Measurements from ENCODE around the gene RASGRF2.

RASGRF2 gene

DNA sequence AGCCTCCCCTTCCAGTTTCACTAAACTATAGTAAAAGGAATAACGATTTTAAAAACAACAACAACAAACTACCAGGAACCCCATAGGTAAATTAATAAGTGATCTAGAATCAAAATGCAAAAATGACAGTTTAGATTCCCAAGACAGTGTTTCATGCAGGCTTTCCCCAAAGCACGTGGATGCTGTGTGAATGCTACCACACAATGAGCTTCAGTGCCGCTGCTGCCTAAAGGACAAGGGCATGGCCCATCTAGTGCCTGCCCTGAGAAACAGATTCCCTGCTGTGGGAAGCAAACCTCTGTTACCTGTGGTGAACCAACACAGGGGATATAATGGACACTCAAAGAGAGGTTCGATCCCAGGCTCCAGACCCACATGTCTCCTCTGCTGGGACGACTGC, 249.2 kb downstream of the RASGRF2 start:
- no peak overlapping the region for H3K4me3 ChIP-seq (ENCODE audit: low read depth, low read length)
- peaks cover 43 to 65% of the 10 kb centered on the region in 2 experiments for H3K36me3 ChIP-seq (ENCODE audit: control insufficient read depth in 1 of 2, insufficient read depth in 2 of 2, low read length in 2 of 2)
- H2AK5ac ChIP-seq (ENCODE audit: low read length) = no peak overlapping the region

DNA sequence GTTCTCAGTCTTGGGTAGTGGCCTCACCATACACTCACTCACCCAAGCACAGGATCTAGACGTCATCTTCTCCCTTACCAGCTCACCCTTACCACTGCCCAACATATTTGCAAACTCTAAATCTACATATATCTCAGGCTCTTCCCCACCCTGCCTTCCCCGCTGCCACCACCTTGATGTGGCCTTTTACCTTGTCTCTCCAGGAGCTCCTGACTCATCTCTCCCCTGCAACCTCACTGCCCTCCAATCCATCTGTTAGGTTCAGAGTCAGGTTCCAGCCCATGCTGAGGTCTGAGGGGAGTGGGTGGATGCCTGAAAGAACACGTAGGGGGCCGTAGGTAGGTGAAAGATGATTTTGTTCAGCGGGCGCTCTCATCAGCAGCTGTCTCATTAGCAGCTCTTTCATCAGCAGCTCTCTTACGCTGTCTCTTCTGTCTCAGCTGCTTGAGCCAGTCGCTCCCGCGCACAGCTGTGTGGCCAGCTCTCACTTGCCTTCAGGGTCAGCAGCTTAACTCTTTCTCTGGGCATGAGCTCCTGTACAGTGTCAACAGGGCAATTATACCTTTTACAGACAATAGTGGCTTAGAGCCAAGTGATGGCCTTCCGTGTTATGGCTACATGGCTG, 249.8 kb downstream of the RASGRF2 start:
- H3K27me3 ChIP-seq (ENCODE audit: insufficient read depth, low read length) = no peaks in the 10 kb centered on the region

More for the DNA sequence above, 249.2 kb downstream of the RASGRF2 start:
- no peak overlapping the region for H3K18ac ChIP-seq (ENCODE audit: low read length)
- H3K23ac ChIP-seq (ENCODE audit: low read length) = no peak overlapping the region
- no peak overlapping the region for H2AFZ ChIP-seq (ENCODE audit: insufficient read depth, low read length, poor library complexity)
- H3K27ac ChIP-seq (ENCODE audit: low read depth, low read length) = no peak overlapping the region
- H3K9ac ChIP-seq (ENCODE audit: low read length) = no peak overlapping the region
- H4K12ac ChIP-seq (ENCODE audit: low read depth, low read length) = no peak overlapping the region
- peaks cover 2% of the 10 kb centered on the region for H3K9me3 ChIP-seq (ENCODE audit: insufficient read depth, low read depth, low read length)
- no peak overlapping the region for H2BK120ac ChIP-seq (ENCODE audit: insufficient read depth, low read length, poor library complexity)
- H3K27me3 ChIP-seq (ENCODE audit: insufficient read depth, low read length) = no peaks in the 10 kb centered on the region
- no peak overlapping the region for H3K4me2 ChIP-seq (ENCODE audit: low read length)
- no peak overlapping the region for H2BK12ac ChIP-seq (ENCODE audit: low read length)
- H3K79me1 ChIP-seq (ENCODE audit: low read length) = no peaks in the 10 kb centered on the region
- H3K4ac ChIP-seq (ENCODE audit: low read depth, low read length) = no peak overlapping the region
- H3K4me1 ChIP-seq (ENCODE audit: control insufficient read depth in 1 of 2, insufficient read depth in 2 of 2, low read length in 2 of 2) = peaks cover 4% of the 10 kb centered on the region in 2 experiments
- no peak overlapping the region for H2BK5ac ChIP-seq (ENCODE audit: low read depth, low read length, poor library complexity)
- no peak overlapping the region for H3K14ac ChIP-seq (ENCODE audit: low read length)
- no peak overlapping the region for H4K8ac ChIP-seq (ENCODE audit: low read depth, low read length)
- H4K91ac ChIP-seq (ENCODE audit: low read depth, low read length) = no peak overlapping the region
- DNase-seq = no peak
- WGBS (ENCODE audit: extremely low coverage, insufficient coverage, insufficient read length) = no CpG with 5 or more reads among the region's 5 CpGs
- H3K79me2 ChIP-seq (ENCODE audit: control insufficient read depth, insufficient read depth, low read length, poor library complexity) = no peaks in the 10 kb centered on the region

GRCh38 chr5:81212211-81212751, 252.1 kb downstream of the RASGRF2 start:
- Histone ChIP-seq H3K36me3 (ENCODE audit: control insufficient read depth in 1 of 2, insufficient read depth in 2 of 2, low read length in 2 of 2) (peaks cover 43 to 60% of the 10 kb centered on the region in 2 experiments), H3K23ac (ENCODE audit: low read length) (no peak overlapping the region)
- WGBS (ENCODE audit: extremely low coverage, insufficient coverage, insufficient read length) = no CpG with 5 or more reads among the region's 11 CpGs

More for the DNA sequence above, 249.8 kb downstream of the RASGRF2 start:
- H2BK5ac ChIP-seq (ENCODE audit: low read depth, low read length, poor library complexity) = no peak overlapping the region
- H3K4me2 ChIP-seq (ENCODE audit: low read length) = no peak overlapping the region
- no peaks in the 10 kb centered on the region for H3K79me1 ChIP-seq (ENCODE audit: low read length)
- no peak overlapping the region for H3K4ac ChIP-seq (ENCODE audit: low read depth, low read length)
- peaks cover 2% of the 10 kb centered on the region for H3K9me3 ChIP-seq (ENCODE audit: insufficient read depth, low read depth, low read length)
- DNase-seq = no peak
- H3K18ac ChIP-seq (ENCODE audit: low read length) = no peak overlapping the region
- no peaks in the 10 kb centered on the region for H3K79me2 ChIP-seq (ENCODE audit: control insufficient read depth, insufficient read depth, low read length, poor library complexity)
- H4K12ac ChIP-seq (ENCODE audit: low read depth, low read length) = no peak overlapping the region
- no CpG with 5 or more reads among the region's 11 CpGs for WGBS (ENCODE audit: extremely low coverage, insufficient coverage, insufficient read length)
- no peak overlapping the region for H3K23ac ChIP-seq (ENCODE audit: low read length)
- no peak overlapping the region for H3K4me3 ChIP-seq (ENCODE audit: low read depth, low read length)
- H2AK5ac ChIP-seq (ENCODE audit: low read length) = no peak overlapping the region
- H4K91ac ChIP-seq (ENCODE audit: low read depth, low read length) = no peak overlapping the region
- H4K8ac ChIP-seq (ENCODE audit: low read depth, low read length) = no peak overlapping the region
- peaks cover 48 to 69% of the 10 kb centered on the region in 2 experiments for H3K36me3 ChIP-seq (ENCODE audit: control insufficient read depth in 1 of 2, insufficient read depth in 2 of 2, low read length in 2 of 2)
- H2AFZ ChIP-seq (ENCODE audit: insufficient read depth, low read length, poor library complexity) = no peak overlapping the region
- no peak overlapping the region for H2BK120ac ChIP-seq (ENCODE audit: insufficient read depth, low read length, poor library complexity)
- H2BK12ac ChIP-seq (ENCODE audit: low read length) = no peak overlapping the region
- H3K14ac ChIP-seq (ENCODE audit: low read length) = no peak overlapping the region
- H3K4me1 ChIP-seq (ENCODE audit: control insufficient read depth in 1 of 2, insufficient read depth in 2 of 2, low read length in 2 of 2) = peaks cover 4% of the 10 kb centered on the region in 2 experiments
- no peak overlapping the region for H3K9ac ChIP-seq (ENCODE audit: low read length)
- H3K27ac ChIP-seq (ENCODE audit: low read depth, low read length) = no peak overlapping the region

GRCh38 chr5:81213070-81213469, 252.9 kb downstream of the RASGRF2 start:
- H3K4me2 ChIP-seq (ENCODE audit: low read length) = no peak overlapping the region

More at GRCh38 chr5:81212211-81212751, 252.1 kb downstream of the RASGRF2 start:
- no peak overlapping the region for H3K18ac ChIP-seq (ENCODE audit: low read length)
- no peaks in the 10 kb centered on the region for H3K79me1 ChIP-seq (ENCODE audit: low read length)
- H4K91ac ChIP-seq (ENCODE audit: low read depth, low read length) = no peak overlapping the region
- DNase-seq = no peak
- H3K14ac ChIP-seq (ENCODE audit: low read length) = no peak overlapping the region
- no peak overlapping the region for H2BK120ac ChIP-seq (ENCODE audit: insufficient read depth, low read length, poor library complexity)
- no peaks in the 10 kb centered on the region for H3K79me2 ChIP-seq (ENCODE audit: control insufficient read depth, insufficient read depth, low read length, poor library complexity)
- H4K12ac ChIP-seq (ENCODE audit: low read depth, low read length) = no peak overlapping the region
- H3K9me3 ChIP-seq (ENCODE audit: insufficient read depth, low read depth, low read length) = no peaks in the 10 kb centered on the region
- no peak overlapping the region for H3K4me3 ChIP-seq (ENCODE audit: low read depth, low read length)
- no peak overlapping the region for H3K27ac ChIP-seq (ENCODE audit: low read depth, low read length)
- H3K4me1 ChIP-seq (ENCODE audit: control insufficient read depth in 1 of 2, insufficient read depth in 2 of 2, low read length in 2 of 2) = peaks cover 4% of the 10 kb centered on the region in 2 experiments
- no peak overlapping the region for H3K4ac ChIP-seq (ENCODE audit: low read depth, low read length)
- H4K8ac ChIP-seq (ENCODE audit: low read depth, low read length) = no peak overlapping the region
- no peak overlapping the region for H2BK5ac ChIP-seq (ENCODE audit: low read depth, low read length, poor library complexity)
- no peak overlapping the region for H2AFZ ChIP-seq (ENCODE audit: insufficient read depth, low read length, poor library complexity)
- H3K27me3 ChIP-seq (ENCODE audit: insufficient read depth, low read length) = no peaks in the 10 kb centered on the region
- H2AK5ac ChIP-seq (ENCODE audit: low read length) = no peak overlapping the region
- no peak overlapping the region for H3K4me2 ChIP-seq (ENCODE audit: low read length)
- H3K9ac ChIP-seq (ENCODE audit: low read length) = peak overlapping the region; percentile 51
- H2BK12ac ChIP-seq (ENCODE audit: low read length) = no peak overlapping the region

More at GRCh38 chr5:81213070-81213469, 252.9 kb downstream of the RASGRF2 start:
- no peak overlapping the region for H3K4me3 ChIP-seq (ENCODE audit: low read depth, low read length)
- H3K79me1 ChIP-seq (ENCODE audit: low read length) = no peaks in the 10 kb centered on the region
- no peak for DNase-seq
- H2AFZ ChIP-seq (ENCODE audit: insufficient read depth, low read length, poor library complexity) = no peak overlapping the region
- H3K27me3 ChIP-seq (ENCODE audit: insufficient read depth, low read length) = no peaks in the 10 kb centered on the region
- WGBS (ENCODE audit: extremely low coverage, insufficient coverage, insufficient read length) = no CpG with 5 or more reads among the region's 3 CpGs
- H3K27ac ChIP-seq (ENCODE audit: low read depth, low read length) = no peak overlapping the region
- H4K8ac ChIP-seq (ENCODE audit: low read depth, low read length) = no peak overlapping the region
- H3K18ac ChIP-seq (ENCODE audit: low read length) = no peak overlapping the region
- H2BK12ac ChIP-seq (ENCODE audit: low read length) = no peak overlapping the region
- H3K79me2 ChIP-seq (ENCODE audit: control insufficient read depth, insufficient read depth, low read length, poor library complexity) = no peaks in the 10 kb centered on the region
- no peaks in the 10 kb centered on the region for H3K9me3 ChIP-seq (ENCODE audit: insufficient read depth, low read depth, low read length)
- H3K36me3 ChIP-seq (ENCODE audit: control insufficient read depth in 1 of 2, insufficient read depth in 2 of 2, low read length in 2 of 2) = peaks cover 41 to 57% of the 10 kb centered on the region in 2 experiments
- no peak overlapping the region for H2BK120ac ChIP-seq (ENCODE audit: insufficient read depth, low read length, poor library complexity)
- peaks cover 4% of the 10 kb centered on the region in 2 experiments for H3K4me1 ChIP-seq (ENCODE audit: control insufficient read depth in 1 of 2, insufficient read depth in 2 of 2, low read length in 2 of 2)
- no peak overlapping the region for H2BK5ac ChIP-seq (ENCODE audit: low read depth, low read length, poor library complexity)
- H3K4ac ChIP-seq (ENCODE audit: low read depth, low read length) = no peak overlapping the region
- H4K12ac ChIP-seq (ENCODE audit: low read depth, low read length) = no peak overlapping the region
- H2AK5ac ChIP-seq (ENCODE audit: low read length) = no peak overlapping the region
- H3K9ac ChIP-seq (ENCODE audit: low read length) = no peak overlapping the region
- no peak overlapping the region for H3K14ac ChIP-seq (ENCODE audit: low read length)
- no peak overlapping the region for H3K23ac ChIP-seq (ENCODE audit: low read length)
- H4K91ac ChIP-seq (ENCODE audit: low read depth, low read length) = no peak overlapping the region

Measured in trophoblast cell (in vitro differentiated cells and primary cell).